T1000 (cell line): ENCODE results near the gene MED31.
"Not testable (repeated sequence)": the region's sequence is repeated elsewhere in the genome, so short reads cannot be mapped to it uniquely, and the experiment has no call there.

Experiments used
- DNase-seq: peaks from one replicate; lab custom pipeline; 2025; ENCODE audit warnings: mixed read lengths; lab: John Stamatoyannopoulos, UW

The MED31 gene

DNA sequence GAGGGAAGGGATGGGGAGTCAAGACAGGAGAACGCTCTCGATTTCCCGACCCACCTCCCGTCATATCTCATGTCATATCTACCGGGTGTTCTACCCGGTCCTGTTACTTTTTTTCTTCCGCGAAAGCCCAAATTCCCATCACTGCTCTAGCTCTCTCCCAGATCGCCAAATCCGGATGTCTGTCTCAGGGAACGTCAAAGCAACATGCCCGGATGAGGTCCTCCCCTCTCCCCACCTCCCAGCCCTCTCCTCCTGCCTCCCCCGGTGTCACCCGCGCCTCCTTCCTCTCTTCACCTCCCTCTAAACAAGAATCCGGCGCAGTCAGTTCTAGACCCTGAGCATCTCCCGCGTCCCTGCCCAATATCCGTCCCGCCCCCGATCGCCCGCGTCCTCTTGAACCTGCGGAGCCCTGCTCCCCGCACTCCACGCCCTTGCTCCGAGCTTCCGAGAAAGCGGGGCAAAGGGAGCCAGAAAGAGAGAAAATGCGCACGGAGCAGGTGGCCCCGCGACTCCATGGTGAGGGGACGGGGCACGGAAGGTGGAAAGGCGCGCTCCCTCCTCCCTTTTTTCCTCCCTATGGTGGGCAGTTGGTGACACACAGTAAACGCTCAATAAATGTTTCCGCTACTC lies 4.4 kb upstream of the MED31 start:
- DNase-seq: not testable (repeated sequence)

GRCh38 chr17:6654841-6655731 lies 3.7 kb upstream of the MED31 start:
- no peak for DNase-seq

GRCh38 chr17:6651919-6652452 lies 581 bp upstream of the MED31 start:
- no peak for DNase-seq

DNA sequence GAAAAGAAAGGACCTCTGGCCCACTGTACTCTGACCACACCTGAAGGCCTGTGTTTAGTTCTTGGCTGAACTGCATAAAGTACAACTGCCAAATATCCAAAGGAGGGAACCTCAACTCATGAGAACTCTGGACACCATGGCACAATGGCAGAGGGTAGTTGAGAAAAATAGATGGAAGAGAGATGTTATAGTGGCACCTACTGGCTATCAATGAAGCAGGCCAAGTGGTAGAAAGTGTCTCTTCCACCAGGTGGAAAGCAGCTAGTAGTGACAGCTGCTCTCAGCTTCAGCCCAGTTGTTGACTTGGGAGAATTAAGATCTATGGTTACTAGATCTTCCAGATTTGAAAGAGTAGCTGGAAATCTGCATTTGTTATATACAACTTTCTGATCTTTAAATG lies 3.2 kb downstream of the MED31 start:
- no peak for DNase-seq

DNA sequence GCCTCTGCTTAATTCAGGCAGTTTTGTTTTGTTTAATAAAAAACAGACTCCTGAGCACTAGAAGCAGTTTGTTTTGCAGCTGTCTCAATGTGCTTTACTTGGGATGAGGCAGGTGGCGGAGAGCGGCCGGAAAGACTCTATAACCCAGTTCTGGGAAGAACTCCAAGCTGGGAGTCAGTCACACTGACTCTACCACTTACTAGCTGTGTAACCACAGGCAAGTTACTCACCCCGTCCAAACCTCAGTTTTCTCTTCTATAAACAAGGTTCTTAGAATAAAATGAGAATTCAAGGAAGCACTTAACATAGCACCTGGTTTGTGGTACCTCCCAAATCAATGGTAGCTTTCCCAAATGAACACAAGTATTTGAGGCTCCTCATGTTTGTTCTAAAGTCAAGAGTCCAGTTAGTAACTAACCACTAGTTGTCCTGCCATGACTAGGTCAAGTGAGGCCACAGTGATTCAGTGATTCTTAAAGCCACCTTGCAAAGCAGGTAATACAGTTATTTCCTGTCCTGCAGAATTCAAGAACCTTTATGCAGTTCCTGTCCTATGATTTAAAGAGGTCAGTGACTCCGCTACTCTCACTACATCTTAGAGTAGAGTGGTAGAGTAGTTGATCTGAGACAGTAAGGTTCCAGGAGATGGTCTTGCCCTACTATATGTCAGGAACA lies 7.8 kb downstream of the MED31 start:
- DNase-seq: no peak

DNA sequence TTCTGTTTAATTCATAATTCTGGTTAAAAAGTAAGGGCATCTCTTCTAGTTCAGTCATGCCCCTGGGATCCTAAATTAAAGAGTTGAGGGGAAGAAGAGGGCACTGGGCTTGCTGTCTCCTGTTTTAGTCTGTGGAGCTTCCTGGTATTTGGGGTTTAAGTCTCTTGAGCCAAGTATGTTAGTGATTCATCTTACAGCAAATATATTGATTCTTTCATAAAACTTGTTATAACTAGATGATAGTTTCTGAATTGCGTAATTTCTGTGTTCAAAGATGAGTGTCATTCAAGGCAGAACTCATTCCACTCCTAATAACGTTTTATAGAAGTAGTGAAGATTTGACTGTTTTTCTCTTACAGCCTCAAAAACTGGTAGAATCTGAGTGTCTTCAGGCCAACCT lies 8.8 kb downstream of the MED31 start:
- no peak for DNase-seq

- no peak for DNase-seq
Measured at GRCh38 chr17:6641247-6641863, 10.1 kb downstream of the MED31 start.

DNA sequence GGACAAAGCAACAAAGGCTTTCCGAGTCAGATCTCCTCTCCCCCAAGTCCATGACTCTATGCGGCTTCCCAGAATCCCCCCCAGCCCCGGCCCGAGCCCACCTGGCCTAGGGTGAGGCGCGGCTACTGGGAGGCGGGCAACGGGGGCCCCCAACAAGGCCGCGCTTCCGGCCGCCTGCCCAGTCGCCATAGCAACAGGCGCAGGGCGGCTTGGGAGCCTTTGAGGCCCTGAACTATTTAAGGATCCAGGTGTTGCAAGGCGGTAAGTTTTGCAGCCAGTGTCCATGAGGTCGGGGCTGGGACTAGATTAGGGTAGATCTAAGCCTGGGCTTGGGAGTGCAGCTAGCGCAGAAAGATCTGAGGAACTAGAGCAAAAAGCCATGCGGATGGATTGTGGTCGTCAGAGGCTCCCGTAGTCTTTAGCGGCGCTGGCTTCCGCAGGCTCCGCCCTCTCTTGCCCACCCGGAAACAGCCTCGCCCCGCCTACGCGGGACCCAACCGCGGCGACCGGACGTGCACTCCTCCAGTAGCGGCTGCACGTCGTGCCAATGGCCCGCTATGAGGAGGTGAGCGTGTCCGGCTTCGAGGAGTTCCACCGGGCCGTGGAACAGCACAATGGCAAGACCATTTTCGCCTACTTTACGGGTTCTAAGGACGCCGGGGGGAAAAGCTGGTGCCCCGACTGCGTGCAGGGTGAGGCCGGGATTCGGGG lies 10.7 kb downstream of the MED31 start, which contains the start of the genes KIAA0753 and TXNDC17:
Gene KIAA0753 (minus strand): TSS at position 176 of the 711 bp plus-strand sequence. CDS start 5,608 bp downstream, outside the sequence.
Gene TXNDC17 (plus strand): TSS at position 525 of the 711 bp plus-strand sequence. CDS start 23 bp downstream, at position 548.
- DNase-seq: peak; percentile 86

- no peak for DNase-seq
Measured at GRCh38 chr17:6639586-6640535, 11.5 kb downstream of the MED31 start.

DNA sequence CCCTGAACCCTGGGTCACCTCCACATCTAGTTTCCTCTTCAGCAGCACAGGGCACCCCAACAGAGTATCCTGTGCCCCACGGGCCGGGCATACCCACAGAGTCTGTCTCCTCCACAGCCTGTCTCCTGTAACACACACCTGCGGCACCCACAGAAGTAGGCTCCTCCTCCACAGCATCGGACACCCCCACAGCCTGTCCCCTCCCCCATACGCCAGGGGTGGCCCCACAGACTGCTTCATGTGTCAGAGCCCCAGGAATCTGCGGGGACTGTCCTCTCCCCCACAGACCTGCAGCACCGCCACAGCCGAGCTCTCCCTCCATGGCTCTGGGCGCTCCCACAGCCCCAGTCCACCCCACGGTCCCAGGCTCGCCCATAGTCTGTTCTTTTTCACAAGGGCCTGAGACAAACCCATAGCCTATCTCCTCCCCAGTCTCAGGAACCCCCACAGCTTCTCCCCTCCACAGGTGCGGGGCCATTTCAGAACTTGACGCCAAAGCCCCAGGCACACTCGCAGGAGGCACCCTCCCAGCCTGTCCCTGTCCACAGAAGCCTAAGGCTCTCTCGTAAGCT lies 12.3 kb downstream of the MED31 start:
- DNase-seq: no peak

- DNase-seq: no peak
Measured at GRCh38 chr17:6638046-6638908, 13.1 kb downstream of the MED31 start.

DNA sequence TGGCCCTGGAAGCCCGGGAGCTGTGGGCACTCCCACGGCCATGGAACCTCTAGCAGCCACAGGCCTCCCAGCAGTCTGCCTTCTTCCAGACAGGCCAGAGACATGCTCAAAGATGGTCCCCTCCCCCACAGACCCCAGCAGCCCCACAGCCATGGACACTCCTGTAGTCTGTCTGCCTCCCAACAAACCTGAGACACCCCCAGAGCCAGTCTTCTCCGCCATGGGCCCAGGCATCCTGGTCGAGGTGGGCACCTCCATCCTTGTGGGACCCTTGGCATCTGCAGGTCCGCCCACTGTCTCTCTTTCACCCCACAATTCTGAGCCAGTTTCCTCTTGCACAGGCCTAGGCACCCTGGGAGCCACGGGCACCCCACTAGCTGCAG lies 14.0 kb downstream of the MED31 start:
- no peak for DNase-seq

DNA sequence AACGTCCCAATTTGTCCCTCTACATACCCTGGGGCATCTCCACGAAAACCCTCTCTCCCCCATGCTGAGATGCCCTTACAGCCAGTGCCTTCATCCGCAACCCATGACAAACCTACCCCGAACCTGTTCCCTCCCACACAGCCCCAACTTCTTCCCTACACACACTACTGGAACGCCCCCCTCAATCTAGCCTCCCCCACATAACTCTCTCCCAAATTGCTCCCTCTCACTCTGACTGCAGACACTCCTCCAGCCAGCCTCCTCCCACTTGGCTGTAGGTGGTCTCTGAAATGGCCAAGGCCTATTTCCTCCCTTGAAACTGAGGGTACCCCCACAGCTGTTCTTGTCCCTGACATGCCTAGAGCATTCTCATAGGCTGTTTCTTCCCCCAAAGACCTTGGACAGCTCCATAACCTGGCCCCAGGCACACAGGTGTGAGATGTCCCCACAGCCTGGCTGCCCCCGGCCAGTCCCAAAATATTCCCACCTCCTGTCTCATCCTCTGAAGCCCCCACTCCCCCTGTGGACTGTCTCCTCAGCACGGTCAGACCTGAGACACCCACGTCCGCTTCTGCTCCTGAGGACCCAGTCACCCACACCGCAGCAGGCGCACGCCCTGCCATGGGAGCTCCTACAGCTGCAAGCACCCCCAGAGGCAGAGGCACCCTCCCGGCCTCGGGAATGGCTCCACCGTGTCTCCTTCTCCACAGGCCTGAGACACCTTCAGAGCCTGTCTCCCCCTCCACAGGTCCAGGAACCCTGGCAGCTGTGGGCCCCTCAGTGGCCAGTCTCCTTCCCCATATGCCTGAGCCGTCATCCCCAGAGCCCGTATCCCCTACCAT lies 14.6 kb downstream of the MED31 start:
- no peak for DNase-seq

- DNase-seq: no peak
Measured at GRCh38 chr17:6636105-6636504, 15.3 kb downstream of the MED31 start.

DNA sequence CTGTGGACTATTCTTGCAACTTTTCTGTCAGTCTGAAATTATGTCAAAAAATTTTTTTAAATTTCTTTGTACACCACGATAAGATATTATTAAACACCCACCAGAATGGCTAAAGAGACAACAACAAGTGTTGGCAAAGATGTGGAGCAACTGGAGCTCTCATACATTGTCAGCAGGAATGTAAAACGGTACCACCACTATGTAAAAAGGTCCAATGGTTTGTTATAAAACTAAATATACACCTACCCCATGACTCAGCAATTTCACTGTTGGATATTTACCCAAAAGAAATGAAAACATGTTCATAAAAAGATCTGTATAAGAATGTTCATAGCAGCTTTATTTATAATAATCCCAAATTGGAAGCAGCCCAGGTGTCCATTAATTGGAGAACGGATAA lies 18.1 kb downstream of the MED31 start:
- DNase-seq: no peak

- DNase-seq: no peak
Measured at GRCh38 chr17:6632530-6632929, 18.9 kb downstream of the MED31 start.

DNA sequence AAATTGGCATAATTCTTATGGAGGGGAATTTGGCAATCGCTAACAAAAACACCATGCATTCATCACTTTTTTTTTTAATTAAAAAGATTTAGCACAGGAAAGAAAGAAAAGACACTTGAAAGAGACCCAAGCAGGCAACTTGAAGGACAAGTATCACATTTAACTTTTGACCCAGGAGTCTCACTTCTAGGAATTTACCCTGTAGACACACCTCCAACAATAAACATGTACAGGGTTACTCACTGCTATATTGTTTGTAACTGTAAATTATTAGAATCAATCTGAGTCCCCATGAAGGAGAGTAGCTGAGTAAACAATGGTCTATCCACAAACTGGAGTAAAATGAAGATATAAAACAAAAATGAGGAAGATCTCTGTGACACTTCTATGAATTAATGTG lies 21.0 kb downstream of the MED31 start:
- no peak for DNase-seq

DNA sequence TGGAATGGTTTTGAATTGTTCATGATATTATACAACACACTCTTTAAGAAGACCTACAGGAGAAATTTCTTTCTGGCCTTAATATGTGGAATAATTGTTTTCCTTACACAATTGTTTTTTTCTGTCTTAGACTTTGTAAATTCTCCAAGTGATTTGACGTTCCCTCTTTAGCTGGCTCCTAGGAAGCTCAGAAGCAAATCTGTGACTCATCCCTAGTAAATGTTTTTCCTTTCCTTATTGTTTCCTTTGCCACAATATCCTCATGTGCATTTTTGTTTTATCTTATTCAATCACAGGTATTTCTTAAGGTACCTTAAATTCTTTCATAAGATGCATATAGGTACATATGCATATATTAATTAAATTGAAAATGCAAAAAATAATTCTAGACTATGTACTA lies 24.4 kb downstream of the MED31 start:
- DNase-seq: no peak
